Measurements from ENCODE around the gene KCNN1. TPM values are rescaled to one million over a fixed set of nuclear protein-coding genes. Genes with fewer than 3 reads are reported as not detected.

The KCNN1 gene
- total and polyA plus RNA-seq, 2 of the 13 experiments (the other 11 are each of a cell fraction or from before 2014, with no cell fraction given): 0.04 TPM; not detected in 1

- TF ChIP-seq PRDM15 (CRISPR knock-in tag; IDR thresholded peaks at IDR 0.05) (no peak; the same call in 1 of the 2 replicates), SALL2 (CRISPR knock-in tag; IDR thresholded peaks at IDR 0.05) (peak; percentile 62; the same call in 1 of the 2 replicates), ARID5B (CRISPR knock-in tag; IDR thresholded peaks at IDR 0.05) (0 out of 2 replicates have a peak, but pooled peaks have one; percentile 16), GPN1 (CRISPR knock-in tag; IDR thresholded peaks at IDR 0.05; ENCODE audit: borderline replicate concordance) (no peak), ZNF784 (CRISPR knock-in tag; IDR thresholded peaks at IDR 0.05; ENCODE audit: borderline replicate concordance) (no peak), PATZ1 (CRISPR knock-in tag; IDR thresholded peaks at IDR 0.05) (peak; percentile 68), ZSCAN25 (CRISPR knock-in tag; IDR thresholded peaks at IDR 0.05) (0 out of 2 replicates have a peak, but pooled peaks have one; percentile 22), NFATC3 (CRISPR knock-in tag; IDR thresholded peaks at IDR 0.05) (no peak), ZNF615 (CRISPR knock-in tag; IDR thresholded peaks at IDR 0.05; ENCODE audit: borderline replicate concordance) (no peak), YEATS4 (CRISPR knock-in tag; IDR thresholded peaks at IDR 0.05; ENCODE audit: borderline replicate concordance) (peak; percentile 44; the same call in 1 of the 2 replicates), RARA (CRISPR knock-in tag; IDR thresholded peaks at IDR 0.05) (no peak), THAP9 (CRISPR knock-in tag; IDR thresholded peaks at IDR 0.05; ENCODE audit: borderline replicate concordance) (no peak), TEAD3 (CRISPR knock-in tag; optimal IDR thresholded peaks at IDR 0.05; ENCODE audit: borderline replicate concordance) (peak; percentile 50), ZFX (CRISPR knock-in tag; IDR thresholded peaks at IDR 0.05; ENCODE audit: low read depth) (no peak)
These were observed 40.4 kb downstream of the KCNN1 start (continued) for GRCh38 chr19:18007044-18007916.
